HS-27A (cell line): ENCODE data around the gene BORCS6.

Experiments
- DNase-seq: peaks from one replicate; pipeline ENCODE4 v3.0.0-alpha.2; 2012; ENCODE audit warnings: low read depth, missing footprints

The BORCS6 gene

GRCh38 chr17:8210761-8211458 is 20.9 kb upstream of the BORCS6 start:
- no peak for DNase-seq

GRCh38 chr17:8209907-8210760 is 20.2 kb upstream of the BORCS6 start, which contains the start of gene AURKB:
Gene AURKB, minus strand, starts transcription at chr17:8210575. Its CDS starts 351 bp downstream, at chr17:8210224.
- peak; percentile 97 for DNase-seq

GRCh38 chr17:8206536-8206935 is 16.6 kb upstream of the BORCS6 start:
- DNase-seq: no peak

GRCh38 chr17:8204761-8205555 is 15.0 kb upstream of the BORCS6 start:
- no peak for DNase-seq

GRCh38 chr17:8192070-8192815 is 2.3 kb upstream of the BORCS6 start:
- DNase-seq: no peak

- DNase-seq: no peak
Observed at GRCh38 chr17:8190506-8190905, 526 bp upstream of the BORCS6 start.

GRCh38 chr17:8189041-8189710 is 804 bp downstream of the BORCS6 start:
- no peak for DNase-seq

GRCh38 chr17:8188263-8188839 is 1.6 kb downstream of the BORCS6 start:
- no peak for DNase-seq

GRCh38 chr17:8187517-8188262 is 2.3 kb downstream of the BORCS6 start:
- peak; percentile 100 for DNase-seq

- peak; percentile 99 for DNase-seq
Observed at GRCh38 chr17:8186787-8187516, 3.0 kb downstream of the BORCS6 start.

GRCh38 chr17:8186446-8186786 is 3.6 kb downstream of the BORCS6 start:
- no peak for DNase-seq

- no peak for DNase-seq
Observed at GRCh38 chr17:8185582-8186445, 4.2 kb downstream of the BORCS6 start.

- DNase-seq: no peak
Observed at GRCh38 chr17:8176998-8177731, 12.8 kb downstream of the BORCS6 start.

GRCh38 chr17:8176197-8176940 is 13.6 kb downstream of the BORCS6 start, which contains the start of gene TMEM107:
Gene TMEM107, minus strand, starts transcription at chr17:8176380. Its CDS starts 94 bp downstream, at chr17:8176286.
- DNase-seq: no peak

GRCh38 chr17:8175795-8176196 is 14.2 kb downstream of the BORCS6 start:
- no peak for DNase-seq

- no peak for DNase-seq
Observed at GRCh38 chr17:8173871-8174322, 16.1 kb downstream of the BORCS6 start.
